Natural killer cell (primary cell): ENCODE results near the gene COX17. TPM values are rescaled to one million over a fixed set of nuclear protein-coding genes. Genes with fewer than 3 reads are reported as not detected.

ENCODE experiments used
- ATAC-seq, 3 donors: fragments of 150-1000 bp in 2 of 3; fragments of 200-7000 bp in 1 of 3; cut with Tn5 transposase; 1 replicate in 1 of 3; 2 replicates in 2 of 3; pipeline ENCODE4 v1.10.0; 2021; ENCODE audit warnings: mild to moderate bottlenecking in 2 of 3, moderate library complexity in 2 of 3
- DNase-seq, 2 donors: peaks; one replicate each; pipeline versions ENCODE4 v3.0.0 to v3.0.0-alpha.2; 2013 to 2021; ENCODE audit warnings: mixed read lengths in 1 of 2
- H3K27ac ChIP-seq: one replicate; pipeline ENCODE4 v1.5.1; 2013; ENCODE audit warnings: mild to moderate bottlenecking, low read length
- H3K27me3 ChIP-seq: one replicate; pipeline ENCODE4 v1.6.1; 2013; ENCODE audit warnings: low read length; ENCODE audit not compliant: control insufficient read depth, insufficient read depth
- H3K36me3 ChIP-seq: one replicate; pipeline ENCODE4 v1.6.1; 2013; ENCODE audit warnings: low read length; ENCODE audit not compliant: control insufficient read depth, insufficient read depth
- H3K4me1 ChIP-seq: one replicate; pipeline ENCODE4 v1.6.1; 2013; ENCODE audit warnings: low read length; ENCODE audit not compliant: control insufficient read depth, insufficient read depth
- H3K4me3 ChIP-seq: one replicate; pipeline ENCODE4 v1.5.1; 2013; ENCODE audit warnings: low read length
- H3K9me3 ChIP-seq: one replicate; pipeline ENCODE4 v1.6.1; 2013; ENCODE audit warnings: low read length; ENCODE audit not compliant: control insufficient read depth, insufficient read depth
- H3K27ac Mint-ChIP-seq, 2 donors: one replicate each; pipeline ENCODE4 v1.8.0; 2022; ENCODE audit warnings: mild to moderate bottlenecking in 2 of 2, mixed read lengths in 2 of 2, moderate library complexity in 1 of 2
- H3K27me3 Mint-ChIP-seq, 2 donors: one replicate each; pipeline ENCODE4 v1.8.0; 2022; ENCODE audit warnings: low read depth in 2 of 2, mixed read lengths in 2 of 2
- H3K36me3 Mint-ChIP-seq: one replicate; pipeline ENCODE4 v1.8.0; 2022; ENCODE audit warnings: mixed read lengths
- H3K4me1 Mint-ChIP-seq, 2 donors: one replicate each; pipeline ENCODE4 v1.8.0; 2022; ENCODE audit warnings: mixed read lengths in 2 of 2
- H3K4me3 Mint-ChIP-seq: one replicate; pipeline ENCODE4 v1.8.0; 2022; ENCODE audit warnings: mild to moderate bottlenecking, moderate library complexity, mixed read lengths
- H3K9me3 Mint-ChIP-seq, 2 donors: one replicate each; pipeline ENCODE4 v1.8.0; 2022; ENCODE audit warnings: mixed read lengths in 2 of 2
- whole genome bisulfite sequencing: methylation state at CpG from one replicate; pipeline ENCODE4 v1.1.7; 2013; ENCODE audit warnings: missing lambda C conversion rate; ENCODE audit not compliant: insufficient coverage; 5-methylcytosine and 5-hydroxymethylcytosine counted together
- intact Hi-C: fragments of 100-400 bp; cut with micrococcal nuclease; formaldehyde crosslinking; loops from one replicate; pipeline ENCODE4 v1.14.2; 2022
- total RNA-seq, 4 donors: library from RNA; stranded (reverse); fragments of 120-200 nt in 1 of 4; gene quantifications; one replicate each; pipeline versions ENCODE4 v1.2.3 to v1.2.4, GENCODE V29; 2013 to 2022
- TF ChIP-seq, protein P1 (sequence below): fragments of 200-600 bp; IDR thresholded peaks from one replicate; pipeline ENCODE4 v1.8.0; 2022; ENCODE audit warnings: antibody characterized with exemption

COX17 gene
- total RNA-seq, 3 donors from 2014 or later (not counting 1 experiment from before 2014, with no cell fraction given): 35.6 to 44.8 (median 40.6) TPM

DNA sequence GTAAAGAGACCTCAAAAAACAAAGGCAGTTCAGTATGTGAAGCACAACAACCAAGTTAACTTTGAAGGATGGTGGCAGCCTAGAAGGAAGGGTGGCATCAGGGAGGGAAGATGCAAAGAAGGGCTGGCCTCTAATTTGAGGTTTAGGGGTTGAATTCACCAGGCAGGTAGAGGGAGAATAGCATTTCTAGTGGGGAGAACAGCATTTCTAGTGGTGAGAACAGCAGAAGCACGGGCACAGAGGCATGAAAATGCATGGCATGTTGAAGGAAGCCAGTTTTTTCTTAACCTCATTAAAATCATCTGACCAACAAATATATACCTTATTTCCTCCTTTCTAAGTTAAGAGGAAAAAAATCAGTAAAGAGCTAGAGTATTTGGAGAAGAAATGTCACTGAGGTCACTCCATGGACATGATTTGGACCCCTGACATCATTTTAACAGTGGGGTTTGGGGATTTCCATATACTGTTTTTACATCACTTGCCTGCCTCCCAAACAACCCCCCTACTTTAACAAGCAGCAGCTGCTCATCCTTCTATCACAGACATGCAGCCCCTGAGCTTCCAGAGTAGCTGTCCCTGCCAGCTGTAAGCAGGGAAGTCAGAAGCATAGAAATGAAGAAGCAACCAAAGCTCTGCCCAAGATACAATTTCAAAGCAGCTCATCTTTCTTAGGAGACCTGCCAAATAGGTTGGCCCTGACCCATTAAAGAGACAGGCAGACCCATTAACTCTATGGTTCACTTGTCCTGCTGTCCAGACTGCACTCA lies 14.4 kb downstream of the COX17 start:
- intact Hi-C loops: no loop called here
- no peak overlapping the region for H3K27ac ChIP-seq
- no peaks in the 10 kb centered on the region for H3K36me3 Mint-ChIP-seq
- H3K36me3 ChIP-seq: peaks cover 2% of the 10 kb centered on the region
- H3K27ac Mint-ChIP-seq: peak overlapping the region in 1 of 2 donors; percentile 11
- TF ChIP-seq, protein P1, sequence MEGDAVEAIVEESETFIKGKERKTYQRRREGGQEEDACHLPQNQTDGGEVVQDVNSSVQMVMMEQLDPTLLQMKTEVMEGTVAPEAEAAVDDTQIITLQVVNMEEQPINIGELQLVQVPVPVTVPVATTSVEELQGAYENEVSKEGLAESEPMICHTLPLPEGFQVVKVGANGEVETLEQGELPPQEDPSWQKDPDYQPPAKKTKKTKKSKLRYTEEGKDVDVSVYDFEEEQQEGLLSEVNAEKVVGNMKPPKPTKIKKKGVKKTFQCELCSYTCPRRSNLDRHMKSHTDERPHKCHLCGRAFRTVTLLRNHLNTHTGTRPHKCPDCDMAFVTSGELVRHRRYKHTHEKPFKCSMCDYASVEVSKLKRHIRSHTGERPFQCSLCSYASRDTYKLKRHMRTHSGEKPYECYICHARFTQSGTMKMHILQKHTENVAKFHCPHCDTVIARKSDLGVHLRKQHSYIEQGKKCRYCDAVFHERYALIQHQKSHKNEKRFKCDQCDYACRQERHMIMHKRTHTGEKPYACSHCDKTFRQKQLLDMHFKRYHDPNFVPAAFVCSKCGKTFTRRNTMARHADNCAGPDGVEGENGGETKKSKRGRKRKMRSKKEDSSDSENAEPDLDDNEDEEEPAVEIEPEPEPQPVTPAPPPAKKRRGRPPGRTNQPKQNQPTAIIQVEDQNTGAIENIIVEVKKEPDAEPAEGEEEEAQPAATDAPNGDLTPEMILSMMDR: no peak
- WGBS: no CpG with 5 or more reads among the region's 1 CpG
- DNase-seq (no peak), ATAC-seq (no peak)
- peaks cover 0 to 5% of the 10 kb centered on the region in 2 donors for H3K4me1 Mint-ChIP-seq
- H3K9me3 Mint-ChIP-seq: no peaks in the 10 kb centered on the region
- no peaks in the 10 kb centered on the region for H3K27me3 ChIP-seq
- H3K4me3 ChIP-seq: no peak overlapping the region
- H3K4me3 Mint-ChIP-seq: no peak overlapping the region
- H3K9me3 ChIP-seq: no peaks in the 10 kb centered on the region
- no peaks in the 10 kb centered on the region for H3K27me3 Mint-ChIP-seq
- no peaks in the 10 kb centered on the region for H3K4me1 ChIP-seq

DNA sequence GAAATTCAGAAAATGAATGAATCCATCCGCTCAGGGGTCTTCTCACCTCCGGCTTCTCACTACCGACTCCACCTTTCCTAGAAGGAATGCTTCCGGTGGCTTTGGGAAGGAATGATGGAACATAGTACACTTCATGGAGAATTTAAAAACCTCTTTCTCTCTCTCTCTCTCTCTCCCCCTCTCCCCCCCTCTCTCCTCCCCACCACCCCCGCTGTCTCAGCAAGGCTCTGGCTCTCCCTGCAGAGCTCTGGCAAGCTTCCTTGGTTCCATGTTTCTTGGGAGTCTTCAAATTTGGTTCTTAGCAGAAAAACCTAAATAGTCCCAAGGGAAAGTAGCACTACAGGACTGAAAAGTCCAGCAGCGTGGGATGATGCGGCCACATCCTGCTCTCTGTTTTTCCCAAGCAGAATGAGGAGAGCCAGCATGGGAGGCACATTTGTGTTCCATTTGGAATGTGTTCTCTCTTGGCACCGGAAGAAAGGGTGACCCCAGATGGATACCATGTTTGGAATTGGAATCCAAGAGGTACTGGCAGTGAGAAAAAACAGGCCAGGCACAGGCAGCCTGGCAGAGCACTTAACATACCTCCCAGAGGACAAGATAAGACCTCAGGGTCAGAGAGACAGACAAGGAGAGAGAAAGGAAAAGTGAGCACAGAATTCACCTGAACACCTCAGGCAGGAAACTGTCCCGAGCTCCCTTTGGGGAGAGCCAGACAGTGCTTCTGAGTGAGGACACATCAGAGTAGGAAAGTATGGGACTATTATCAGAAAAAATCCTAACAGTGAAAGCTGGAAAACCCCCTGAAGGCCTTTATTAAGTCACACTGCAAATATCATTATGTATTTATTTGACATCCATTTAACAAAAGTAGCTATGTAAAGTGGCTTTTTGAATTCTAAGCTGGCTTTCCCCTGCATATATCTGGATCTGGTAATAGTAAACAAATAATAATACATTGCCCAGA lies 16.4 kb downstream of the COX17 start, which contains the start of gene POPDC2:
Gene POPDC2 (minus strand): TSS at position 116 of the 967 bp plus-strand sequence. CDS start 166 bp downstream, outside the sequence.
- no peaks in the 10 kb centered on the region for H3K27me3 ChIP-seq
- H3K4me3 ChIP-seq: no peak within 1 kb of the TSS
- Mint-ChIP-seq H3K36me3 (peaks cover 7% of the 10 kb centered on the region), H3K27ac (no peak within 1 kb of the TSS), H3K9me3 (no peaks in the 10 kb centered on the region), H3K4me1 (peaks cover 0 to 5% of the 10 kb centered on the region in 2 donors), H3K27me3 (no peaks in the 10 kb centered on the region), H3K4me3 (no peak within 1 kb of the TSS)
- TF ChIP-seq, protein P1: no peak
- WGBS: 96% methylated on average over 8 of the region's 9 CpGs
- no peak for ATAC-seq
- no peak within 1 kb of the TSS for H3K27ac ChIP-seq
- no peaks in the 10 kb centered on the region for H3K36me3 ChIP-seq
- H3K4me1 ChIP-seq: no peaks in the 10 kb centered on the region
- intact Hi-C loops: no loop called here
- no peaks in the 10 kb centered on the region for H3K9me3 ChIP-seq
- DNase-seq: no peak

DNA sequence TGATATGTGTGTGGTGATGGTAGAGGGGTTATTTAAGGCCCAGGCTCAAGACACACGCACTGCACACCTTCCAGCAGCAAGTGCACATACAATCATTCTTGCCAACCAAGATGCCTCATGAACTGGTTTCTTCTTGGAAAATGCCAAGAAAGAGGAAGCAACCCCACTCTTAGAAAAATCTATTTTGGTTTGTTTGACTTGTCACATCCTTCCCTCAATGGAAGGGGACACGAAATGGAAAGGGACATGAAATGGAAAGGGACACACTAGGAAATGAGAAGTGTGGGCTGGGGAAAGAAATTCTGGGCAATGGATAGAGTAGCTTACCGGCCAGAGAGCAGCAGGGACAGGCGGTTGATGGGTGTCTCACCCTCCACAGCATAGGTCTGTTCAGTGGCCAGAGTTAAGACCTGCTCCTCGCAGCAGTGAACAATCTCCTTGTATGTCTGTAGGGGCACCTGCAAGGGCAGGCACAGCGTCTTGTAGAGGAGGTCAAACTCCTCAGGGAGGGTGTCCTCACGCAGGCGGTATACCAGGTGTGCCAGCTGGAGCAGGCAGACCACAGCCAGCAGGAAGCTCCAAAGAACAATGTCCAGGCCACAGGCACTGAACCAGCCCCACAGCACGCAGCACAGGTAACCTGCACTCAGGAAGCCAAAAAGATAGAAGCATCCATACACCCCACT lies 17.5 kb downstream of the COX17 start:
- no peaks in the 10 kb centered on the region for H3K36me3 ChIP-seq
- Mint-ChIP-seq H3K36me3 (peaks cover 7% of the 10 kb centered on the region), H3K4me3 (no peak overlapping the region), H3K4me1 (peaks cover 0 to 5% of the 10 kb centered on the region in 2 donors), H3K27me3 (no peaks in the 10 kb centered on the region), H3K27ac (no peak overlapping the region), H3K9me3 (no peaks in the 10 kb centered on the region)
- TF ChIP-seq, protein P1: no peak
- H3K27ac ChIP-seq: no peak overlapping the region
- H3K9me3 ChIP-seq: no peaks in the 10 kb centered on the region
- DNase-seq (no peak), ATAC-seq (no peak)
- H3K27me3 ChIP-seq: no peaks in the 10 kb centered on the region
- WGBS: 76% methylated on average over 9 of the region's 9 CpGs
- H3K4me3 ChIP-seq: no peak overlapping the region
- intact Hi-C loops: no loop called here
- no peaks in the 10 kb centered on the region for H3K4me1 ChIP-seq
